Hepatocyte (in vitro differentiated cells): ENCODE results near the gene RADIL.

ENCODE experiments used
- CTCF ChIP-seq: fragments of 200-600 bp; sonication (generic); IDR thresholded peaks from 2 replicates; pipeline ENCODE4 v1.5.1; 2016; ENCODE audit warnings: antibody characterized with exemption, mild to moderate bottlenecking; ENCODE audit not compliant: poor library complexity
- EZH2 ChIP-seq: fragments of 200-600 bp; sonication (generic); IDR thresholded peaks from 2 replicates; pipeline ENCODE4 v1.6.1; 2016; ENCODE audit warnings: antibody characterized with exemption, mild to moderate bottlenecking, borderline replicate concordance
- EZH2phosphoT487 ChIP-seq: fragments of 200-600 bp; sonication (generic); IDR thresholded peaks from one replicate; pipeline ENCODE4 v1.6.1; 2018; ENCODE audit warnings: antibody characterized with exemption, mild to moderate bottlenecking, low read depth, moderate library complexity; ENCODE audit not compliant: unreplicated experiment, severe bottlenecking

GRCh38 chr7:4779118-4779517, 104.4 kb downstream of the RADIL start:
- TF ChIP-seq CTCF (no peak), EZH2 (no peak), EZH2phosphoT487 (no peak)
